ENCODE data around the gene POLN. TPM values are rescaled to one million over a fixed set of nuclear protein-coding genes. Genes with fewer than 3 reads are reported as not detected.

Gene POLN
- total RNA-seq, 4 donors from 2014 or later: 0.26 to 5.8 (median 5.5) TPM; not detected in 1

DNA sequence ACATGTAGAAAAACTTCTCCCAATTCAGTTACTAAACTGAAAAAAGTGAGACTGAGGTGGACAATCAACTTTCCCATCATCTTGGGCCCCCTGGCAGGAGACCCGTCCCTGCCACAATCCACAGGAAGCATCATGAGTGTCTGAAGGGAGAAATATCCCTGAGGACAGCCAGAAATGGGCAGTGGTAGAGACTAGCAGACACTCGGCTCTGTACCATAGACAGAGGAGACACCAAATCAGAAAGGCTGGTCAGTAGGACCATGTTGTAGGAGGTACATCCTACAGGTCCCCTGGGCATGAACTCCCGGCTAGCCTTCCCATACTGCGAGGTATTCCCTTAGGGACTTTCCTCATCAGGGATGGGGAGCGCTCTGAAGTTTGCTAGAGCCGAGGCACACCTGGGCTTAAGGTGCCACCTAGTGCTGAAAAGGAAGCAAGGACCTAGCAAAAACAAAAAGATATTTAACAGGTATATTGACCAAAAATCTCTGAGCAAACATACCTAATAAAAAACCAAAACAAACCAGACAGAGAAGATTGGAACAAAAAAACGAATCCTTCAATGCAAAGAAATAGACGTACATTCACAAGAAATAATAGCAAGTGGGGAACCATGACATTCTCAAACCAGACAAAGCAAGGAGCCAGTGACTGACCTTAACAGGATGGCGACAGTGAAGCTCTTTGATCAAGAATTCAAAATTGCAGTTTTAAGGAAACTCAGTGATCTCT is 55.6 kb downstream of the POLN start:
- no peak for DNase-seq
- no peaks in the 10 kb centered on the region for H3K4me1 ChIP-seq
- H3K27me3 ChIP-seq: no peaks in the 10 kb centered on the region
- H3K36me3 ChIP-seq: no peaks in the 10 kb centered on the region
- peaks cover 4 to 15% of the 10 kb centered on the region in 2 donors for H3K9me3 ChIP-seq
- intact Hi-C loops (cut with DNase I; ENCODE audit: low total_unique reads): no loop called here
- H3K27ac ChIP-seq: no peak overlapping the region
- no peak overlapping the region for H3K4me3 ChIP-seq
- TF ChIP-seq POLR2A (IDR thresholded peaks at IDR 0.05): no peak
- TF ChIP-seq, protein P1, sequence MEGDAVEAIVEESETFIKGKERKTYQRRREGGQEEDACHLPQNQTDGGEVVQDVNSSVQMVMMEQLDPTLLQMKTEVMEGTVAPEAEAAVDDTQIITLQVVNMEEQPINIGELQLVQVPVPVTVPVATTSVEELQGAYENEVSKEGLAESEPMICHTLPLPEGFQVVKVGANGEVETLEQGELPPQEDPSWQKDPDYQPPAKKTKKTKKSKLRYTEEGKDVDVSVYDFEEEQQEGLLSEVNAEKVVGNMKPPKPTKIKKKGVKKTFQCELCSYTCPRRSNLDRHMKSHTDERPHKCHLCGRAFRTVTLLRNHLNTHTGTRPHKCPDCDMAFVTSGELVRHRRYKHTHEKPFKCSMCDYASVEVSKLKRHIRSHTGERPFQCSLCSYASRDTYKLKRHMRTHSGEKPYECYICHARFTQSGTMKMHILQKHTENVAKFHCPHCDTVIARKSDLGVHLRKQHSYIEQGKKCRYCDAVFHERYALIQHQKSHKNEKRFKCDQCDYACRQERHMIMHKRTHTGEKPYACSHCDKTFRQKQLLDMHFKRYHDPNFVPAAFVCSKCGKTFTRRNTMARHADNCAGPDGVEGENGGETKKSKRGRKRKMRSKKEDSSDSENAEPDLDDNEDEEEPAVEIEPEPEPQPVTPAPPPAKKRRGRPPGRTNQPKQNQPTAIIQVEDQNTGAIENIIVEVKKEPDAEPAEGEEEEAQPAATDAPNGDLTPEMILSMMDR (IDR thresholded peaks at IDR 0.05): no peak

DNA sequence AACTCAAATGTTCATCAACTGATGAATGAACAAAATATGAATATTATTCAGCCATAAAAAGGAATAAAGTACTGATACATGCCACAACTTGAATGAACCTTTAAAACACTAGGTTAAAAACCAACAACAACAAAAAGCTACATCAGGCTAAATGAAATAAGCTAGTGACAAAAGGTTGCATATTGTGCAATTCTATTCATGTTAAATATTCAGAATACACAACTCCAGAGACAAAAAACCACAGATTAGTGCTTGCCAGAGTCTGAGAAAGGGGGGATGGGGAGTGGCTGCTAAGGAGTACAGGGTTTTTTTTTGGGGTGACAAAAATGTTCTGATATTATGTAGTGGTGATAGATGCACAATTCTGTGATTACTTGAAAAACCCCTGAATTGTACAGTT is 58.5 kb downstream of the POLN start:
- DNase-seq: no peak
- TF ChIP-seq, protein P1 (IDR thresholded peaks at IDR 0.05): no peak
- TF ChIP-seq POLR2A (IDR thresholded peaks at IDR 0.05): no peak
- H3K27ac ChIP-seq: no peak overlapping the region
- no peaks in the 10 kb centered on the region for H3K27me3 ChIP-seq
- intact Hi-C loops (cut with DNase I; ENCODE audit: low total_unique reads): no loop called here
- H3K4me3 ChIP-seq: no peak overlapping the region
- H3K36me3 ChIP-seq: no peaks in the 10 kb centered on the region
- peaks cover 4 to 15% of the 10 kb centered on the region in 2 donors for H3K9me3 ChIP-seq
- H3K4me1 ChIP-seq: no peaks in the 10 kb centered on the region

DNA sequence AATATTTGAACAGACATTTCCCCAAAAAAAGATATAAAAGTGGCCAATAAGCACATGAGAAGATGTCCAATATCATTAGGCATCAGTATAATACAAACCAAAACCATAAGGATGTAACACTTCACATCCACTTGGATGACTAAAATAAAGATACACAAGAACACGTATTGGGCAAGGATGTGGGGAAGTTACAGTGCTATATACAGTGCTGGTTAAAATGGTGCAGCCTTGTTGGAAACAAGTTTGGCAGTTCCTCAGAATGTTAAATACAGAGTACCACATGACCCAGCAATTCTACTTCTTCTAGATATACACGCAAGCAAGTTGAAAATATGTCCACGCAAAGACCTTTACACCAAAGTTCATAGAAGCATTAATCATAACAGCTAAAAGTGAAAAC is 58.9 kb downstream of the POLN start:
- H3K27me3 ChIP-seq: no peaks in the 10 kb centered on the region
- H3K4me3 ChIP-seq: no peak overlapping the region
- H3K36me3 ChIP-seq: no peaks in the 10 kb centered on the region
- no peak for TF ChIP-seq POLR2A (IDR thresholded peaks at IDR 0.05)
- TF ChIP-seq, protein P1 (IDR thresholded peaks at IDR 0.05): no peak
- DNase-seq: no peak
- peaks cover 4 to 14% of the 10 kb centered on the region in 2 donors for H3K9me3 ChIP-seq
- intact Hi-C loops (cut with DNase I; ENCODE audit: low total_unique reads): no loop called here
- H3K27ac ChIP-seq: no peak overlapping the region
- H3K4me1 ChIP-seq: no peaks in the 10 kb centered on the region

DNA sequence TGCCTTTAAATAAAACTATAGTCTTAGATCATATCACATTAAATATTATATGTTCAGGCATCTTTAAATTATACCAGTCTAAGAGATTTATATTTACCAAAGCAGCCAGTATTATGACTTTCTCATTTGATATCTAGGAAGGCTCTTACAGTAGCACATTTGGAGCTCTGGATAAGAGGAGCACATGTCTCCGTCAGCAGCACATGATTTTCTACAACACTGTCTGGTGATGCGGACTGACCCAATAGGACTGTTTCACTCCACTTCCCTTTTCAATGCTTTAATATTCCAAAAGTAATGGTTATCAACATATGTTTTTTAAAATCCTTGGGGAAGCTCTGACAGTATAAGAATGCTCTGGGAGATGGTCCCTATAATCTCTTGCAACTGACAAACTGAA is 61.5 kb downstream of the POLN start:
- intact Hi-C loops (cut with DNase I; ENCODE audit: low total_unique reads): no loop called here
- H3K27ac ChIP-seq: no peak overlapping the region
- H3K9me3 ChIP-seq: no peaks in the 10 kb centered on the region
- no peaks in the 10 kb centered on the region for H3K36me3 ChIP-seq
- no peak for TF ChIP-seq POLR2A (IDR thresholded peaks at IDR 0.05)
- TF ChIP-seq, protein P1 (IDR thresholded peaks at IDR 0.05): no peak
- no peaks in the 10 kb centered on the region for H3K27me3 ChIP-seq
- H3K4me1 ChIP-seq: no peaks in the 10 kb centered on the region
- no peak overlapping the region for H3K4me3 ChIP-seq
- no peak for DNase-seq

DNA sequence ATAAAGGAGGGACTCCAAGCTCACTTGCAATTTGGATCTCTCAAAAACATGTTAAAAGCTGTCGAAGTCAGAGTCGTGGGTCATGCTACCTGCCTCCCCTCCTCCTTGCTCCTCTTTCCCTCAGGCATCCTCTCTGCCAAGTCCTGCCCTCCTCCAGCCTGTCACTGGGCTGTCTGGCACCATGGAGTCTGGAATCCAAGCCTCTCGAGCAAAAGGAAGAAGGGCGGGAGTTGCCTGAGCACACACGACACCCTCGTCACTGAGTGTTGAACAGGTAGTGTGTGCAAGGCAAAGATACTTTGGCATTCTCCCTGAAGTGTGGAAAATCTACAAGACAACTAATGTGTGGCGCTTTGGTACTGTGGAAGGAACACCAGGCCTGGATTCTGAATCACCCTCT is 62.2 kb downstream of the POLN start:
- Histone ChIP-seq H3K4me1 (no peaks in the 10 kb centered on the region), H3K27ac (no peak overlapping the region), H3K4me3 (no peak overlapping the region), H3K27me3 (no peaks in the 10 kb centered on the region), H3K36me3 (no peaks in the 10 kb centered on the region), H3K9me3 (no peaks in the 10 kb centered on the region)
- intact Hi-C loops (cut with DNase I; ENCODE audit: low total_unique reads): no loop called here
- TF ChIP-seq POLR2A (IDR thresholded peaks at IDR 0.05): no peak
- DNase-seq: no peak

Data from uterus (tissue), 4 donors.